Endothelial cell of umbilical vein (primary cell): Measurements from ENCODE around the gene RFX2. TPM values are rescaled to one million over a fixed set of nuclear protein-coding genes. Genes with fewer than 3 reads are reported as not detected.

Experiments used
- BruUV-seq: library from RNA; stranded (reverse); fragments of 400-500 nt; replicated peaks from 2 replicates; lab custom pipeline; 2021; lab: Mats Ljungman, UMichigan
- CTCF ChIA-PET: fragments of 300-600, 350-600 bp; sonication (Branson Sonifier 250); formaldehyde crosslinking; loops from one replicate; lab custom pipeline; 2021; ENCODE audit warnings: antibody characterized with exemption, inconsistent platforms; lab: Charles Lee
- POLR2A ChIA-PET: fragments of 300-600, 350-600 bp; sonication (Branson Sonifier 250); formaldehyde crosslinking; loops from one replicate; lab custom pipeline; 2021; ENCODE audit warnings: antibody characterized with exemption, inconsistent platforms; lab: Charles Lee
- DNase-seq: peaks from one replicate; pipeline ENCODE4 v3.0.0-alpha.2; 2011; ENCODE audit warnings: low read depth, low spot score
- FAIRE-seq: peaks from 2 replicates; lab custom pipeline; 2011; peaks lifted over from hg19 to GRCh38; lab: Jason Lieb, UNC
- H2AFZ ChIP-seq: 2 replicates; pipeline ENCODE4 v1.6.0; 2012; ENCODE audit warnings: low read depth, low read length, control low read depth, inconsistent platforms
- H3K27ac ChIP-seq: 2 replicates; pipeline ENCODE4 v1.5.1; 2011; ENCODE audit warnings: low read depth, mild to moderate bottlenecking, control low read depth, low read length, moderate library complexity; ENCODE audit not compliant: insufficient read depth
- H3K27me3 ChIP-seq, 2 experiments: 2 replicates each; pipeline versions ENCODE4 v1.6.0 to v1.6.1; 2011; ENCODE audit warnings: low read length in 2 of 2, mixed read lengths in 1 of 2; ENCODE audit not compliant: control insufficient read depth in 2 of 2, insufficient read depth in 2 of 2
- H3K36me3 ChIP-seq, 2 experiments: 2 replicates in 1 of 2; 3 replicates in 1 of 2; pipeline ENCODE4 v1.5.1; 2011; ENCODE audit warnings: low read length in 2 of 2, mild to moderate bottlenecking in 1 of 2, moderate library complexity in 1 of 2; ENCODE audit not compliant: control insufficient read depth in 2 of 2, insufficient read depth in 2 of 2; ENCODE audit errors: extremely low read depth in 1 of 2
- H3K4me1 ChIP-seq: 3 replicates; pipeline ENCODE4 v1.5.1; 2011; ENCODE audit warnings: mild to moderate bottlenecking, low read length; ENCODE audit not compliant: control insufficient read depth, insufficient read depth; ENCODE audit errors: extremely low read depth
- H3K4me2 ChIP-seq: 2 replicates; pipeline ENCODE4 v1.6.1; 2011; ENCODE audit warnings: low read length, control low read depth, mixed read lengths; ENCODE audit not compliant: insufficient read depth
- H3K4me3 ChIP-seq, 3 experiments: fragments of 200-600 bp in 1 of 3; sonication (generic), shearing (Covaris generic) in 1 of 3; replicated peaks in 1 of 3; 2 replicates each; pipeline ENCODE4 v1.5.1; 2011 to 2016; ENCODE audit warnings: control low read depth in 3 of 3, low read length in 3 of 3, mild to moderate bottlenecking in 2 of 3, inconsistent platforms in 1 of 3, low read depth in 1 of 3, moderate library complexity in 1 of 3; ENCODE audit not compliant: insufficient read depth in 1 of 3
- H3K79me2 ChIP-seq: 2 replicates; pipeline ENCODE4 v1.6.0; 2012; ENCODE audit warnings: low read length, inconsistent platforms; ENCODE audit not compliant: control insufficient read depth, insufficient read depth
- H3K9ac ChIP-seq: replicated peaks from 2 replicates; pipeline ENCODE3; 2011; ENCODE audit warnings: low read length, control low read depth; ENCODE audit not compliant: insufficient read depth; ENCODE audit errors: extremely low read depth
- H3K9me1 ChIP-seq: replicated peaks from 3 replicates; pipeline ENCODE4 v1.6.0; 2011; ENCODE audit warnings: mild to moderate bottlenecking, low read length; ENCODE audit not compliant: control insufficient read depth, insufficient read depth; ENCODE audit errors: extremely low read depth
- H3K9me3 ChIP-seq: replicated peaks from 2 replicates; pipeline ENCODE4 v1.5.1; 2012; ENCODE audit warnings: low read length, inconsistent platforms; ENCODE audit not compliant: control insufficient read depth, insufficient read depth
- H4K20me1 ChIP-seq: replicated peaks from 2 replicates; pipeline ENCODE3; 2011; ENCODE audit warnings: mild to moderate bottlenecking, low read length; ENCODE audit not compliant: control insufficient read depth, insufficient read depth; ENCODE audit errors: extremely low read depth
- CTCF ChIP-seq, 2 donors: IDR thresholded peaks; 1 replicate in 1 of 2; 2 replicates in 1 of 2; pipeline ENCODE4 v1.5.1; 2011; ENCODE audit warnings: low read length in 2 of 2, mild to moderate bottlenecking in 2 of 2, moderate library complexity in 2 of 2, control low read depth in 1 of 2, inconsistent platforms in 1 of 2, low read depth in 1 of 2; ENCODE audit not compliant: insufficient read depth in 1 of 2; ENCODE audit errors: extremely low read depth in 1 of 2
- EZH2 ChIP-seq: IDR thresholded peaks from 2 replicates; pipeline ENCODE4 v1.6.1; 2012; ENCODE audit warnings: borderline replicate concordance, low read depth, mild to moderate bottlenecking, moderate library complexity, low read length, inconsistent platforms; ENCODE audit not compliant: severe bottlenecking
- GATA2 ChIP-seq: IDR thresholded peaks from 2 replicates; pipeline ENCODE4 v1.7.0; 2011; ENCODE audit warnings: low read depth, mild to moderate bottlenecking, moderate library complexity, mixed read lengths, low read length; ENCODE audit not compliant: insufficient read length, insufficient read depth
- JUN ChIP-seq: IDR thresholded peaks from 2 replicates; pipeline ENCODE4 v1.6.1; 2011; ENCODE audit warnings: borderline replicate concordance, low read depth; ENCODE audit not compliant: insufficient read length, insufficient read depth
- MAX ChIP-seq: IDR thresholded peaks from 2 replicates; pipeline ENCODE4 v1.6.1; 2011; ENCODE audit not compliant: insufficient read depth, insufficient read length
- MYC ChIP-seq: IDR thresholded peaks from one replicate; pipeline ENCODE4 v1.6.1; 2011; ENCODE audit warnings: mild to moderate bottlenecking, low read depth, low read length
- POLR2A ChIP-seq: IDR thresholded peaks from 2 replicates; pipeline ENCODE4 v1.6.1; 2012; ENCODE audit warnings: low read depth, mild to moderate bottlenecking, control low read depth, low read length
- POLR2AphosphoS5 ChIP-seq: IDR thresholded peaks from 2 replicates; pipeline ENCODE4 v1.6.1; 2012; ENCODE audit warnings: low read depth, mild to moderate bottlenecking, control low read depth, low read length, moderate library complexity; ENCODE audit not compliant: insufficient read depth
- dilution Hi-C: fragments of 300-500 bp; cut with MboI; formaldehyde crosslinking; loops from one replicate; pipeline ENCODE4 v1.15.0; 2019; ENCODE audit warnings: low sequenced_read_pairs; ENCODE audit not compliant: extremely low pct_ligation_motif_present
- intact Hi-C: fragments of 100-400 bp; cut with micrococcal nuclease; formaldehyde crosslinking; loops from one replicate; pipeline ENCODE4 v1.10.0; 2022
- polyA plus RNA-seq, 4 experiments: library from polyadenylated mRNA; depleted of rRNA in 3 of 4; stranded (reverse) in 3 of 4; unstranded in 1 of 4; fragments of >200 nt; gene quantifications; 2 replicates each; pipeline versions ENCODE4 v1.2.1 to v1.2.3, GENCODE V29; 2011 to 2012; ENCODE audit warnings: missing spikeins in 1 of 4
- total RNA-seq: library from RNA; stranded (reverse); gene quantifications from 2 replicates; pipeline ENCODE4 v1.2.3, GENCODE V29; 2021

The RFX2 gene
- total and polyA plus RNA-seq, 2 donors (not counting 3 experiments of a cell fraction or from before 2014, with no cell fraction given): 16.1 to 19.0 TPM

- BruUV-seq: no TSS peak
- H3K9me3 ChIP-seq: no peaks in the 10 kb centered on the region
- no peaks in the 10 kb centered on the region for H3K27me3 ChIP-seq
- FAIRE-seq (no peak), DNase-seq (no peak)
- H3K4me3 ChIP-seq: no peak overlapping the region
- H3K4me1 ChIP-seq: peaks cover 16% of the 10 kb centered on the region
- CTCF ChIA-PET: interaction anchor here (1.9 to 5.2 kb wide), 4 partner anchors 10 to 53 kb away, joined by 9 to 134 read pairs (median 50); partner anchors contain the start of gene RANBP3
- H2AFZ ChIP-seq: no peak overlapping the region
- H3K9ac ChIP-seq: no peak overlapping the region
- H3K4me2 ChIP-seq: no peak overlapping the region
- no peaks in the 10 kb centered on the region for H3K9me1 ChIP-seq
- TF ChIP-seq MAX (no peak), EZH2 (no peak), POLR2AphosphoS5 (no peak), CTCF (IDR thresholded peaks at IDR 0.05; ENCODE audit: extremely low read depth in 1 of 2, insufficient read depth in 1 of 2, low read depth in 1 of 2, low read length in 2 of 2) (no peak), JUN (no peak), POLR2A (no peak), MYC (no peak), GATA2 (no peak)
- peaks cover 95% of the 10 kb centered on the region for H3K79me2 ChIP-seq
- dilution Hi-C loops: no loop called here
- intact Hi-C loops: no loop called here
- POLR2A ChIA-PET: no interaction called here
- peaks cover 0 to 3% of the 10 kb centered on the region in 2 experiments for H3K36me3 ChIP-seq
- H3K27ac ChIP-seq: no peak overlapping the region
- peaks cover 3% of the 10 kb centered on the region for H4K20me1 ChIP-seq
Measured at GRCh38 chr19:5969476-5969875, 140.8 kb downstream of the RFX2 start.
